A549 (cell line): ENCODE measurements around the gene OGDH. TPM values are rescaled to one million over a fixed set of nuclear protein-coding genes. Genes with fewer than 3 reads are reported as not detected.

ENCODE experiments used
- ATAC-seq, 2 experiments: fragments of 200-7000 bp in 1 of 2; fragments of >200 bp in 1 of 2; cut with Nextera tagmentation in 1 of 2; cut with Tn5 transposase in 1 of 2; 3 replicates each; pipeline versions ENCODE4 v1.8.0 to v1.9.1; 2018 to 2020; ENCODE audit warnings: mild to moderate bottlenecking in 1 of 2, moderate library complexity in 1 of 2
- CTCF ChIA-PET: fragments of 300-600 bp; sonication (Branson Sonifier 250); formaldehyde crosslinking; extraction: SDS; loops from one replicate; lab custom pipeline; 2021; ENCODE audit warnings: antibody characterized with exemption, inconsistent platforms; lab: Yijun Ruan, JAX
- POLR2A ChIA-PET: fragments of 350-600 bp; formaldehyde crosslinking; extraction: SDS; loops from one replicate; lab custom pipeline; 2021; ENCODE audit warnings: antibody characterized with exemption, inconsistent platforms; lab: Yijun Ruan, JAX
- DNase-seq, 2 experiments: peaks; one replicate each; pipeline versions ENCODE4 v3.0.0 to v3.0.0-alpha.2; 2011 to 2016; ENCODE audit warnings: low read depth in 1 of 2, low spot score in 1 of 2
- FAIRE-seq: peaks from 2 replicates; lab custom pipeline; 2011; peaks lifted over from hg19 to GRCh38; lab: Jason Lieb, UNC
- H3K27ac ChIP-seq, 2 experiments: fragments of >200 bp; sonication (Bioruptor Twin); formaldehyde crosslinking; 3 replicates each; pipeline ENCODE4 v1.5.1; 2016 to 2017
- H3K4me1 ChIP-seq: fragments of >200 bp; sonication (Bioruptor Twin); formaldehyde crosslinking; 3 replicates; pipeline ENCODE4 v1.6.1; 2016
- H3K4me2 ChIP-seq: fragments of >200 bp; sonication (Bioruptor Twin); formaldehyde crosslinking; 3 replicates; pipeline ENCODE4 v1.6.1; 2016
- H3K4me3 ChIP-seq: fragments of >200 bp; sonication (Bioruptor Twin); formaldehyde crosslinking; 3 replicates; pipeline ENCODE4 v1.5.1; 2016
- H3K9me3 ChIP-seq: fragments of >200 bp; sonication (Bioruptor Twin); formaldehyde crosslinking; 3 replicates; pipeline ENCODE4 v1.6.1; 2016
- CBX2 ChIP-seq: fragments of 200-600 bp; sonication (generic); IDR thresholded peaks from 2 replicates; pipeline ENCODE4 v1.6.1; 2016; ENCODE audit warnings: low read depth, mild to moderate bottlenecking, borderline replicate concordance
- CEBPB ChIP-seq, 2 experiments: fragments of >200 bp in 1 of 2; sonication (Bioruptor Twin) in 1 of 2; formaldehyde crosslinking in 1 of 2; IDR thresholded peaks; 2 replicates each; pipeline ENCODE4 v1.6.1; 2012 to 2016
- CHD4 ChIP-seq: fragments of 200-600 bp; sonication (generic); IDR thresholded peaks from 2 replicates; pipeline ENCODE4 v1.6.1; 2016; ENCODE audit warnings: antibody characterized with exemption, mild to moderate bottlenecking, borderline replicate concordance
- FOSL2 ChIP-seq, 2 experiments: fragments of 450-650 bp in 1 of 2; fragments of >200 bp in 1 of 2; sonication (Bioruptor Twin) in 1 of 2; formaldehyde crosslinking; IDR thresholded peaks; 2 replicates each; pipeline versions ENCODE4 v1.5.0 to v1.6.1; 2016 to 2020; ENCODE audit warnings: mild to moderate bottlenecking in 1 of 2, moderate library complexity in 1 of 2
- GATA3 ChIP-seq: IDR thresholded peaks from 2 replicates; pipeline ENCODE4 v1.6.1; 2012; ENCODE audit warnings: borderline replicate concordance
- HDAC2 ChIP-seq: fragments of 200-600 bp; sonication (generic); IDR thresholded peaks from 2 replicates; pipeline ENCODE4 v1.6.1; 2016
- JUN ChIP-seq, 2 experiments: fragments of >200 bp; sonication (Bioruptor Twin); formaldehyde crosslinking; IDR thresholded peaks; 2 replicates in 1 of 2; 3 replicates in 1 of 2; pipeline ENCODE4 v1.6.1; 2016 to 2017
- JUNB ChIP-seq: fragments of >200 bp; sonication (Bioruptor Twin); formaldehyde crosslinking; IDR thresholded peaks from 2 replicates; pipeline ENCODE4 v1.6.1; 2016
- KDM1A ChIP-seq: fragments of 200-600 bp; sonication (generic); IDR thresholded peaks from 2 replicates; pipeline ENCODE4 v1.6.1; 2016; ENCODE audit warnings: low read depth, mild to moderate bottlenecking
- KDM5A ChIP-seq: fragments of 200-600 bp; sonication (generic); IDR thresholded peaks from 2 replicates; pipeline ENCODE4 v1.6.1; 2016; ENCODE audit warnings: antibody characterized with exemption, mild to moderate bottlenecking
- MAFK ChIP-seq: fragments of 450-650 bp; IDR thresholded peaks from 2 replicates; pipeline ENCODE4 v1.6.1; 2014; ENCODE audit not compliant: partially characterized antibody
- NPAS2 ChIP-seq: fragments of 250-450 bp; sonication (Bioruptor Pico); IDR thresholded peaks from 2 replicates; pipeline ENCODE4 v1.8.0; 2022; ENCODE audit warnings: mild to moderate bottlenecking, moderate library complexity, borderline replicate concordance
- NR3C1 ChIP-seq: fragments of >200 bp; sonication (Bioruptor Twin); formaldehyde crosslinking; IDR thresholded peaks from 3 replicates; pipeline ENCODE4 v1.6.1; 2017
- PHF8 ChIP-seq: fragments of 200-600 bp; sonication (generic); IDR thresholded peaks from 2 replicates; pipeline ENCODE4 v1.6.1; 2016; ENCODE audit warnings: low read depth, mild to moderate bottlenecking, antibody characterized with exemption, moderate library complexity, borderline replicate concordance
- SMC3 ChIP-seq: fragments of >200 bp; sonication (Bioruptor Twin); formaldehyde crosslinking; IDR thresholded peaks from 3 replicates; pipeline ENCODE4 v1.6.1; 2018; ENCODE audit warnings: inconsistent platforms
- TP53 ChIP-seq: fragments of 250-450 bp; sonication (Bioruptor Pico); IDR thresholded peaks from 2 replicates; pipeline ENCODE4 v1.5.0; 2021; ENCODE audit warnings: mild to moderate bottlenecking, moderate library complexity
- ZNF302 ChIP-seq: fragments of 250-450 bp; sonication (Bioruptor Pico); IDR thresholded peaks from 2 replicates; pipeline ENCODE4 v1.9.0; 2021; ENCODE audit warnings: inconsistent platforms, mild to moderate bottlenecking, moderate library complexity
- WGBS: methylation state at CpG from one replicate; pipeline ENCODE4 v1.1.6; 2017; ENCODE audit errors: missing lambda C conversion rate; 5-methylcytosine and 5-hydroxymethylcytosine counted together
- polyA plus RNA-seq, 4 experiments: library from polyadenylated mRNA; depleted of rRNA in 3 of 4; stranded (reverse); fragments of >200 nt; fragmentation: RNase III in 1 of 4; extraction: RNeasy Plus Mini Kit Qiagen cat#74134 plus additional on column Dnase treatment in 1 of 4; gene quantifications; 2 replicates in 3 of 4; 3 replicates in 1 of 4; pipeline ENCODE4 v1.2.3, GENCODE V29; 2011 to 2017
- TF ChIP-seq, protein P1 (sequence below): fragments of 450-650 bp; IDR thresholded peaks from 2 replicates; pipeline ENCODE4 v1.6.1; 2014; ENCODE audit warnings: antibody characterized with exemption
- TF ChIP-seq, protein P2 (sequence below): fragments of 150-350 bp; IDR thresholded peaks from 2 replicates; pipeline ENCODE4 v1.6.1; 2014; ENCODE audit warnings: low read depth, mild to moderate bottlenecking, low read length
- TF ChIP-seq, protein P3 (sequence below): fragments of >200 bp; sonication (Bioruptor Twin); formaldehyde crosslinking; IDR thresholded peaks from 3 replicates; pipeline ENCODE4 v1.6.1; 2016

Gene OGDH
- polyA plus RNA-seq, 2 of the 4 experiments (the other 2 are of a cell fraction), result 32.5 to 38.8 TPM

DNA sequence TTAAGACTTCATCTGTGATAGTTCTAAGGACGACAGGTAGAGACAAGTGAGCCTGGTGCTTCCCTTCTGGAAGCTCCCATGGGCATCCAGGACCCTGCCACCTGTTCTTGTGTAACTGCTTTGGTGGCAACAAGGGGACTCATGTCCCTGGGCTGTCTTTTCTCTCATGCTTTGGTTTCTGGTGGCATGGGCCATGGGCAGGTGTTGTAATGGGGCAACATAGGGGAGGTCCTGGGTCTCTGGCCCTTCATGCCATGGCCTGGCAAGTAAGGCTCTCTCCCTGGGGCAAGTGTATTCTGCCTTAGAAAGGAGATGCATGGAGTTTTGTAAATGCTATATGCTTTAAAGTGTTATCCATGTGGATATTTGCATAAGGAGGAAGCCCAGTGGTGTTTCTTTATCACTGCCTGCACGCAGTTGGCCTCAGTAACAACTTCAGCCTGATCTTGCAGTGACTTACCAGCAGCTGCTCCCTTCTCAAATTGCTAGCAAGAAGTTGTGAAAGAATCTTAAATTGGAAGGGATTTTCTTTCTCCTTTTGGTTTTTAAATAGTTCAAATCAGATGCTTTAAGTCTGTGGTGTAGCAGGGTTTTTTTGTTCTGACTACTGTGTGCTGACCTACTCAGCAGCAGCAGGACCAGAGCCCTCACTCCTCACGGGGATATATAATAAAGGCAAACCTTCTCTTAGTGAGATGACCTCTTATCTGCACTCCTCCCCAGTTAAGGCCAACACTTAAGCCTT, 39.9 kb downstream of the OGDH start:
- POLR2A ChIA-PET, result no interaction called here
- no peaks in the 10 kb centered on the region for H3K9me3 ChIP-seq
- no peaks in the 10 kb centered on the region for H3K4me1 ChIP-seq
- no peak overlapping the region for H3K4me3 ChIP-seq
- no peak overlapping the region for H3K27ac ChIP-seq
- CTCF ChIA-PET, result interaction anchor here (1.2 kb wide), 1 partner anchor 490 kb away, joined by 3 read pairs; no protein-coding TSS in a partner anchor
- FAIRE-seq (no peak), DNase-seq (no peak), ATAC-seq (no peak)
- WGBS, result 85% methylated on average over 3 of the region's 3 CpGs
- H3K4me2 ChIP-seq, result no peak overlapping the region
- TF ChIP-seq PHF8, result no peak
- no peak for TF ChIP-seq JUNB
- TF ChIP-seq, protein P1, sequence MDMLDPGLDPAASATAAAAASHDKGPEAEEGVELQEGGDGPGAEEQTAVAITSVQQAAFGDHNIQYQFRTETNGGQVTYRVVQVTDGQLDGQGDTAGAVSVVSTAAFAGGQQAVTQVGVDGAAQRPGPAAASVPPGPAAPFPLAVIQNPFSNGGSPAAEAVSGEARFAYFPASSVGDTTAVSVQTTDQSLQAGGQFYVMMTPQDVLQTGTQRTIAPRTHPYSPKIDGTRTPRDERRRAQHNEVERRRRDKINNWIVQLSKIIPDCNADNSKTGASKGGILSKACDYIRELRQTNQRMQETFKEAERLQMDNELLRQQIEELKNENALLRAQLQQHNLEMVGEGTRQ, result no peak
- TF ChIP-seq NPAS2 (CRISPR knock-in tag), result no peak
- no peak for TF ChIP-seq CBX2
- TF ChIP-seq JUN (IDR thresholded peaks at IDR 0.05), result no peak
- no peak for TF ChIP-seq HDAC2
- TF ChIP-seq CEBPB (IDR thresholded peaks at IDR 0.05), result no peak
- no peak for TF ChIP-seq SMC3
- no peak for TF ChIP-seq MAFK
- no peak for TF ChIP-seq KDM5A
- TF ChIP-seq, protein P2, sequence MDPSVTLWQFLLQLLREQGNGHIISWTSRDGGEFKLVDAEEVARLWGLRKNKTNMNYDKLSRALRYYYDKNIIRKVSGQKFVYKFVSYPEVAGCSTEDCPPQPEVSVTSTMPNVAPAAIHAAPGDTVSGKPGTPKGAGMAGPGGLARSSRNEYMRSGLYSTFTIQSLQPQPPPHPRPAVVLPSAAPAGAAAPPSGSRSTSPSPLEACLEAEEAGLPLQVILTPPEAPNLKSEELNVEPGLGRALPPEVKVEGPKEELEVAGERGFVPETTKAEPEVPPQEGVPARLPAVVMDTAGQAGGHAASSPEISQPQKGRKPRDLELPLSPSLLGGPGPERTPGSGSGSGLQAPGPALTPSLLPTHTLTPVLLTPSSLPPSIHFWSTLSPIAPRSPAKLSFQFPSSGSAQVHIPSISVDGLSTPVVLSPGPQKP, result no peak
- TF ChIP-seq CHD4, result no peak
- TF ChIP-seq GATA3, result no peak
- no peak for TF ChIP-seq ZNF302
- no peak for TF ChIP-seq FOSL2 (IDR thresholded peaks at IDR 0.05)
- no peak for TF ChIP-seq FOSL2 (CRISPR knock-in tag; IDR thresholded peaks at IDR 0.05)
- no peak for TF ChIP-seq TP53 (CRISPR knock-in tag)
- TF ChIP-seq, all 56 proteins: peak for 0

DNA sequence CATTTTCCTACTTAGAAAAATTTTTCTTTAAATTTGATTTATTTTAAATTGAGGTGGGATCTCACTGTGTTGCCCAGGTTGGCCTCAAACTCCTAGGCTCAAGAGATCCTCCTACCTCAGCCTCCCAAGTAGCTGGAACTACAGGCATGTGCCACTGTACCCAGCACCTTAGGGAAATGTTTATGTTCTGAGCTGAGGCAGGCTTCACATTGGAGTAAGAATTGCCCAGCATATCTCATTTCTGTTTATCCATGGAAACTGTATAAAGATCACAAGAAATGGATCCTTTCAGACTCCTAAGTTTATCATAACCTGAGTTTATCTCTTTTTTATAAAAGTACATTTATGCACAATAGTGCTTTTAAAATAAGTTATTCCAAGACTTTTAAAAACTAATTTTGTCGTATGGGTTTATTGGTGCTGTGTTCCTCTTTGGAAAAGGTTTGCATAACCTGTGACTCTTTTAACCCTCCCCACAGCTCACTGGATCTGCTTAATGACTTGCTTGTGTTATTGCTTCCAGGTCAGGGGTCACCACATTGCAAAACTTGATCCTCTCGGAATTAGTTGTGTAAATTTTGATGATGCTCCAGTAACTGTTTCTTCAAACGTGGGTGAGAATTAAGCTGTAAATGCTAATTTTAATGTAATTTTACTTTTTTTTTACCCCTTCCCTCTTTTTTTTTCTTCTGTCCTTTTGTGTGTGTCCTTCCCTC, 40.7 kb downstream of the OGDH start:
- H3K4me3 ChIP-seq, result no peak overlapping the region
- DNase-seq (no peak), ATAC-seq (no peak)
- CTCF ChIA-PET, result interaction anchor here (1.1 kb wide), 1 partner anchor 34 kb away, joined by 3 read pairs; no protein-coding TSS in a partner anchor
- TF ChIP-seq NR3C1, result no peak
- no peak for TF ChIP-seq FOSL2 (IDR thresholded peaks at IDR 0.05)
- TF ChIP-seq FOSL2 (CRISPR knock-in tag; IDR thresholded peaks at IDR 0.05), result no peak
- TF ChIP-seq, protein P3, sequence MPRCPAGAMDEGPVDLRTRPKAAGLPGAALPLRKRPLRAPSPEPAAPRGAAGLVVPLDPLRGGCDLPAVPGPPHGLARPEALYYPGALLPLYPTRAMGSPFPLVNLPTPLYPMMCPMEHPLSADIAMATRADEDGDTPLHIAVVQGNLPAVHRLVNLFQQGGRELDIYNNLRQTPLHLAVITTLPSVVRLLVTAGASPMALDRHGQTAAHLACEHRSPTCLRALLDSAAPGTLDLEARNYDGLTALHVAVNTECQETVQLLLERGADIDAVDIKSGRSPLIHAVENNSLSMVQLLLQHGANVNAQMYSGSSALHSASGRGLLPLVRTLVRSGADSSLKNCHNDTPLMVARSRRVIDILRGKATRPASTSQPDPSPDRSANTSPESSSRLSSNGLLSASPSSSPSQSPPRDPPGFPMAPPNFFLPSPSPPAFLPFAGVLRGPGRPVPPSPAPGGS, result no peak
- no peak for TF ChIP-seq KDM1A
- no peak for TF ChIP-seq JUN (IDR thresholded peaks at IDR 0.05)
- no peak for TF ChIP-seq SMC3
- TF ChIP-seq, all 56 proteins: peak for 0
- WGBS, result 84% methylated on average over 3 of the region's 3 CpGs
- POLR2A ChIA-PET, result interaction anchor here (0.6 kb wide), 1 partner anchor 33 kb away, joined by 4 read pairs; no protein-coding TSS in a partner anchor
- Histone ChIP-seq H3K4me1 (no peaks in the 10 kb centered on the region), H3K27ac (no peak overlapping the region), H3K4me2 (no peak overlapping the region), H3K9me3 (no peaks in the 10 kb centered on the region)
- FAIRE-seq, result no peak
